Activated naive CD4-positive, alpha-beta T cell treated with anti-CD3 and anti-CD28 coated beads for 36 hours (primary cell): Measurements from ENCODE around the gene CNPPD1. TPM values are rescaled to one million over a fixed set of nuclear protein-coding genes. Genes with fewer than 3 reads are reported as not detected.

Source experiments
- CTCF ChIA-PET: fragments of 350-600 bp; sonication (Branson Sonifier 250); formaldehyde crosslinking; loops from one replicate; lab custom pipeline; 2021; ENCODE audit warnings: antibody characterized with exemption; lab: Charles Lee
- DNase-seq: peaks from one replicate; pipeline ENCODE4 v3.0.0-alpha.2; 2020
- H3K27ac Mint-ChIP-seq: one replicate; pipeline ENCODE4 v1.8.0; 2021; ENCODE audit warnings: mild to moderate bottlenecking, mixed read lengths
- H3K27me3 Mint-ChIP-seq: one replicate; pipeline ENCODE4 v1.8.0; 2021; ENCODE audit warnings: low read depth, mixed read lengths
- H3K36me3 Mint-ChIP-seq: one replicate; pipeline ENCODE4 v1.8.0; 2021; ENCODE audit warnings: low read depth, mixed read lengths
- H3K4me1 Mint-ChIP-seq: one replicate; pipeline ENCODE4 v1.8.0; 2021; ENCODE audit warnings: low read depth, mixed read lengths
- H3K4me3 Mint-ChIP-seq: one replicate; pipeline ENCODE4 v1.8.0; 2021; ENCODE audit warnings: mild to moderate bottlenecking, moderate library complexity, mixed read lengths
- H3K9me3 Mint-ChIP-seq: one replicate; pipeline ENCODE4 v1.8.0; 2021; ENCODE audit warnings: mixed read lengths
- intact Hi-C: fragments of 100-400 bp; cut with micrococcal nuclease; formaldehyde crosslinking; loops from one replicate; pipeline ENCODE4 v1.15.1; 2023
- total RNA-seq, 2 experiments: library from RNA; stranded (reverse); gene quantifications; one replicate each; pipeline ENCODE4 v1.2.3, GENCODE V29; 2021

The CNPPD1 gene
- total RNA-seq, 2 experiments from 2014 or later = 27.0 to 31.4 TPM

DNA sequence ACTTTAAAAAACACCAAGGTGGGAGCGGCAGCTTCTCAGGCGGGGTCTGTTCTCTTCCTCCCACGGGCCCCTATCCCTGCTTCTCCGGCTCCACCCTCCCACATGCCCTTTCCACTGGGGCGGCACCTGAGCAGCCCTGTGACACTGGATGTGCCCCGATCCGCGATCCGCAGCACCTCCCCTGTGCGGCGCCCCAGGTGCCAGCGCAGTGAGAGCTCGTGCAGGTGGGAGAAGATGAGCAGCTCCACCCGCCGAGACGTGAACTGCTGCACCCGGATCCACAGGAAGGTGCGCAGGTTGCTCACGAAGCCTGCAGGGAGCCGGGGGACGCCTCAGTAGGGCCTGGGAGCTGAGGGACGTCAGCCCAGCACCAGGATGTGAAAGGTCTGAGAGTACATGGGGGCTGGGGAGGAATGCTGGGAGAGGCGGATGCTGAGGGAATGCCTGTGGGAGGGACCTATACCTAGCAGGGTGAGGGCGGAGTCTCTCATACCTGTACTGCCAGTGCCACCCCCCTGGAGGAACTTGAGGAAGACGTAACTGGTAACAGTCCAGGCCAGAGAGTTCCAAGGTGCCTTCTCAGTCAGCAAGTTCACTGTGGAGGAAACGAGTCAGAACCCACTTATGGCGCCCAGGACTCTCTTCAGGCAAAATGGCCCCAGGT is 39.3 kb upstream of the CNPPD1 start:
- no peaks in the 10 kb centered on the region for H3K27me3 Mint-ChIP-seq
- DNase-seq = no peak
- H3K36me3 Mint-ChIP-seq = peaks cover 16% of the 10 kb centered on the region
- CTCF ChIA-PET = interaction anchor here (0.5 to 1.7 kb wide), 6 partner anchors 45 to 79 kb away, joined by 3 to 5 read pairs (median 4); no protein-coding TSS in a partner anchor
- peaks cover 28% of the 10 kb centered on the region for H3K4me1 Mint-ChIP-seq
- H3K4me3 Mint-ChIP-seq = no peak overlapping the region
- H3K9me3 Mint-ChIP-seq = no peaks in the 10 kb centered on the region
- H3K27ac Mint-ChIP-seq = peak overlapping the region; percentile 30
- intact Hi-C loops = no loop called here

DNA sequence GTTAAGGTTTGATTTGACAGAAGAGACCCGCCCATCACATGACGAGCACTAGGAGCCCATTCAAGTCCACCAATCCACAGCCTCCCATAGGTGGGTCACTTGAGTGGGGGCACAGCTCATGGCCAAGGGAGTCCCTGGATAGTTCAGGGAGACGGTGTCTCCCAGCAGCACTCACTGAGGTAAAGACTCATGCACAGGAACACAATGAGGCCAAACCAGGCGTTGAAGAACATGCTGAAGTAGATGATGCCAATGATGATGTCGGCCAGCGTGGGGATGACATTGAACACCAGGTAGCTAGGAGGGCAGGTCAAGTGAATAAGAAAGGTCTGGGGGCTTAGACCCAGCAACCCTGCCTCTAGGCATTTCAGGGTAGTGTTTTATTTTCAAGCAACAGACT is 38.1 kb upstream of the CNPPD1 start:
- H3K4me1 Mint-ChIP-seq = peaks cover 33% of the 10 kb centered on the region
- no peak for DNase-seq
- intact Hi-C loops = no loop called here
- H3K27ac Mint-ChIP-seq = no peak overlapping the region
- no peaks in the 10 kb centered on the region for H3K27me3 Mint-ChIP-seq
- H3K9me3 Mint-ChIP-seq = no peaks in the 10 kb centered on the region
- no peak overlapping the region for H3K4me3 Mint-ChIP-seq
- CTCF ChIA-PET = interaction anchor here (1.0 kb wide), 1 partner anchor 43 kb away, joined by 3 read pairs; no protein-coding TSS in a partner anchor
- peaks cover 16% of the 10 kb centered on the region for H3K36me3 Mint-ChIP-seq

GRCh38 chr2:219214141-219214540 is 37.4 kb upstream of the CNPPD1 start:
- no peak for DNase-seq
- H3K36me3 Mint-ChIP-seq = peaks cover 12% of the 10 kb centered on the region
- no peak overlapping the region for H3K27ac Mint-ChIP-seq
- H3K9me3 Mint-ChIP-seq = no peaks in the 10 kb centered on the region
- H3K4me1 Mint-ChIP-seq = peaks cover 33% of the 10 kb centered on the region
- H3K27me3 Mint-ChIP-seq = no peaks in the 10 kb centered on the region
- H3K4me3 Mint-ChIP-seq = no peak overlapping the region
- intact Hi-C loops = no loop called here
- CTCF ChIA-PET = interaction anchor here (1.6 kb wide), 1 partner anchor 81 kb away, joined by 8 read pairs; no protein-coding TSS in a partner anchor

GRCh38 chr2:219213486-219214071 is 36.9 kb upstream of the CNPPD1 start:
- Mint-ChIP-seq H3K36me3 (peaks cover 14% of the 10 kb centered on the region), H3K27me3 (no peaks in the 10 kb centered on the region), H3K27ac (no peak overlapping the region), H3K9me3 (no peaks in the 10 kb centered on the region), H3K4me3 (no peak overlapping the region), H3K4me1 (peaks cover 36% of the 10 kb centered on the region)
- DNase-seq = no peak
- CTCF ChIA-PET = interaction anchor here (1.0 to 3.1 kb wide), 3 partner anchors 43 to 81 kb away, joined by 4 to 16 read pairs (median 8); partner anchors contain the start of gene SLC23A3
- intact Hi-C loops = no loop called here

DNA sequence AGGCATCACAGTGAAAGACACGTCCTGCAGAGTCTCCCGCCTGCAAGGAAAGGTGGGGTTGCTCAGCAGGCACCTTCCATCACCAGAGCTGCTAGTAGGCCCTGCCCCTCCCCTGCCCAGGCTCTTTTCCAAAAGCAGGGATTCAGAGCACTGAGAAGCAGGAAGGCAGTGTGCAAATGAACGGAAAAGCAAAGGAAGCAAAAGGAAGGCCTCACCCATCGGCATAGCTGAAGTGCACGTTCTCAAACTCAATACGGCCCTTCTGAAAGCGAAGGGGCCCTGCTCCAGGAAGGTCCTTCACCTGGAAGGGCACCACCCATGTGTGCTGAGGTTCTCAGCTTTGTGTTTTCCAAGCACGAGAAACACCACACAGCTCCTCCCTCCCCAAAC is 36.3 kb upstream of the CNPPD1 start:
- intact Hi-C loops = no loop called here
- peaks cover 19% of the 10 kb centered on the region for H3K36me3 Mint-ChIP-seq
- H3K27me3 Mint-ChIP-seq = no peaks in the 10 kb centered on the region
- H3K9me3 Mint-ChIP-seq = no peaks in the 10 kb centered on the region
- CTCF ChIA-PET = interaction anchor here (1.0 to 3.1 kb wide), 3 partner anchors 42 to 82 kb away, joined by 4 to 16 read pairs (median 8); partner anchors contain the start of gene SLC23A3
- DNase-seq = no peak
- no peak overlapping the region for H3K27ac Mint-ChIP-seq
- H3K4me1 Mint-ChIP-seq = peaks cover 39% of the 10 kb centered on the region
- no peak overlapping the region for H3K4me3 Mint-ChIP-seq

DNA sequence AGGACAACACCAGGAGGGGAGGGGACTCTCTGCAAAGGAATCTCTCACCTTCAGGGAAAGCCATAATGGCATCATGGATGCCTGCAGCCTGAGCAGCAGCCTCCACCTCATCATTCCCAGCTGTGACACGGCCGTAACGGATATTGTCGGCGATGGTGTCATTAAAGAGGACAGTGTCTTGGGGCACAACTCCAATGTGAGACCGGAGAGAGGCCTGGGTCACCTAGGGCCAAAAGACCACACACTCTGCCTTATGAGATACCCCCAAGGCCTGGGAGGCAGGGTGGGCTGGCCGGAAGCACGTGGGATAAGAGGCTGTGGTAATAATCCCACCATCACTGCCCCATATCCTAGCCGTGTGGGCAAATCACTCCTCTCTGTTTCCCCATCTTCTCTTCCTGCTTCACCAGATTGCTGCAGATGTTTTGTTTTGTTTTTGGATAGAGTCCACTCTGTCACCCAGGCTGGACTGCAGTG is 34.2 kb upstream of the CNPPD1 start:
- CTCF ChIA-PET = interaction anchor here (1.0 to 3.1 kb wide), 6 partner anchors 16 to 52 kb away, joined by 4 to 16 read pairs (median 8); partner anchors contain the start of genes ANKZF1, ATG9A, CNPPD1 and SLC23A3
- intact Hi-C loops = loop anchor here (1.0 kb wide), 2 partner anchors 40 to 51 kb away; partner anchors contain the start of gene NHEJ1
- no peak overlapping the region for H3K4me3 Mint-ChIP-seq
- no peaks in the 10 kb centered on the region for H3K9me3 Mint-ChIP-seq
- H3K36me3 Mint-ChIP-seq = peaks cover 18% of the 10 kb centered on the region
- no peak for DNase-seq
- peak overlapping the region; percentile 67 for H3K27ac Mint-ChIP-seq
- H3K27me3 Mint-ChIP-seq = no peaks in the 10 kb centered on the region
- H3K4me1 Mint-ChIP-seq = peaks cover 33% of the 10 kb centered on the region

DNA sequence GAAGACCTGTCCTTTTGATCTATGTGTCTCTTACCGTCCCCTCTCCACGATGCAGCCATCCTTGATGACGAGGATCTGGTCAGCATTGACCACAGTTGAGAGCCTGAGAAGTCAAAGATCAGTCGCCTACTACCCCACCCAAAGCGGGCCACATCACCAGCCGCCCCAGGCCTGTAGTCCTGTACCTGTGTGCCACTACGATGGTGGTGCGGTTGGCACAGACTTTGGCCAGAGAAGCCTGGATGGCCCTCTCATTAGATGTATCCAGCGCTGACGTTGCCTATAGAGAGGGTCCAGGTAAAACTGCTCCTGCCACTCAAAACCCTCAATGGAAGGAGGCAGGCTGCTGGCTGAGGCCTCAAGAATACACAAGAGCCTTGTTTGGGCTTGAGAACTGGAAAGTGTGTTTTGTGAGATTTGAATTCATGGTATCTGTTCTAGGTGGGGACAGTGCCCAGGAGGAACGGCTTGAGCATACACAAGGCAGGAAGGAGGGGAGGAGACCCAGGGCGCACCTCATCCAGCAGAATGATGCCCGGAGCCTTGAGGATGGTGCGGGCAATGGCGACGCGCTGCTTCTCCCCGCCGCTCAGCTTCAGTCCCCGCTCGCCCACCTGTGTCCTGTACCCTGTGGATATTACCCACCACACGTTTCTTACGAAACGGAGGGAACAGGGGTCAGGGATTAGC is 33.6 kb upstream of the CNPPD1 start:
- H3K27me3 Mint-ChIP-seq = no peaks in the 10 kb centered on the region
- intact Hi-C loops = no loop called here
- H3K9me3 Mint-ChIP-seq = no peaks in the 10 kb centered on the region
- no peak overlapping the region for H3K4me3 Mint-ChIP-seq
- DNase-seq = no peak
- no peak overlapping the region for H3K27ac Mint-ChIP-seq
- peaks cover 18% of the 10 kb centered on the region for H3K36me3 Mint-ChIP-seq
- CTCF ChIA-PET = interaction anchor here (0.5 to 2.1 kb wide), 2 partner anchors 34 to 39 kb away, joined by 3 to 7 read pairs; partner anchors contain the start of gene CNPPD1
- H3K4me1 Mint-ChIP-seq = peaks cover 32% of the 10 kb centered on the region

DNA sequence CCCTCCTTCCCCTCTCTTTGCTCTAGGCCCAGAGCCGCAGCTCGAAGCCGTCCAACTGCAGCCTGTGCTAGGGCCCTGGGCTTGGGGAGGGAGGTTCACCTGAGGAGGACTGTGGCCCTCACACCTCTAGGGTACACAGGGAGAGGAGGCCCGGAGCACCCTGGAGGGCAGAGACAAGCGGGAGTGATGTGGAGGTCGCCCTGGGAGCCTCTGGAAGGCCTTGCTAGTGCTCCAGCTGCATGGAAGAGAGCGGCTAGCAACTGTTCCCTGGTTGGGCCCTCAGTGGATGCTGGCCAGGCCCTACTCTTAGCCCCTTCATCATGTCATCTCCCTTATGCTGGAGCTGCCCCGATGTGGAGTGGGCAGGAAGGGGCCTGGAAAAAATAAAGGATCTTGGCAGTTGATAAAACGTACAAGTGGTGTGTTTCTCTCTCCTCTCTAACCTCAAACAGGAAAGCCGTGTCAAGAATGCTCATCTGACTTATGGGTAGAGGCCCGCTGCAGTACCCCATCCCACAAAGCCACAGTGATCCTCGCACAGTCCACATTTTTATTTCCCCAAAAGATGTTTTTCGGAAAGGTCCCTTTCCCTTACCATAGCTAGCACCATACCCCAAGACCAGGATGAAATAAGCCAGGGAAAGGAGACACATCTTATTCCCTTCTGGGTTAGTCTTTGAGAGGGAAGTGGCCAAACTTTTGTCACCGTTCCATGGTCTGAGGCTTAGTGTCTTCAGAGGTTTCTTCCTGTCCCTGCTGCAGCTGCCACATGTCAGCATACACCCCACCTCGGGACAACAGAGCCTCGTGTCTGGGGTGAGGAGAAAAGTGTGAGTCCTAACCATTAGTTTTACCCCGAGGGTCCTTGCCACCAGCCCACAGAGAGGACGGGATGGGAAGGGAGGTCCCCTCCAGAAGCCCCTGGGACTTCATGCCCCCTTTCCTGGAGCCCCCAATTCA is 32.8 kb upstream of the CNPPD1 start:
- H3K27ac Mint-ChIP-seq = peak overlapping the region; percentile 78
- H3K27me3 Mint-ChIP-seq = no peaks in the 10 kb centered on the region
- DNase-seq = no peak
- peaks cover 18% of the 10 kb centered on the region for H3K36me3 Mint-ChIP-seq
- H3K9me3 Mint-ChIP-seq = peaks cover under 1% of the 10 kb centered on the region
- no peak overlapping the region for H3K4me3 Mint-ChIP-seq
- H3K4me1 Mint-ChIP-seq = peaks cover 32% of the 10 kb centered on the region
- intact Hi-C loops = no loop called here
- CTCF ChIA-PET = interaction anchor here (1.0 to 4.0 kb wide), 4 partner anchors 35 to 86 kb away, joined by 3 to 21 read pairs (median 4); no protein-coding TSS in a partner anchor

DNA sequence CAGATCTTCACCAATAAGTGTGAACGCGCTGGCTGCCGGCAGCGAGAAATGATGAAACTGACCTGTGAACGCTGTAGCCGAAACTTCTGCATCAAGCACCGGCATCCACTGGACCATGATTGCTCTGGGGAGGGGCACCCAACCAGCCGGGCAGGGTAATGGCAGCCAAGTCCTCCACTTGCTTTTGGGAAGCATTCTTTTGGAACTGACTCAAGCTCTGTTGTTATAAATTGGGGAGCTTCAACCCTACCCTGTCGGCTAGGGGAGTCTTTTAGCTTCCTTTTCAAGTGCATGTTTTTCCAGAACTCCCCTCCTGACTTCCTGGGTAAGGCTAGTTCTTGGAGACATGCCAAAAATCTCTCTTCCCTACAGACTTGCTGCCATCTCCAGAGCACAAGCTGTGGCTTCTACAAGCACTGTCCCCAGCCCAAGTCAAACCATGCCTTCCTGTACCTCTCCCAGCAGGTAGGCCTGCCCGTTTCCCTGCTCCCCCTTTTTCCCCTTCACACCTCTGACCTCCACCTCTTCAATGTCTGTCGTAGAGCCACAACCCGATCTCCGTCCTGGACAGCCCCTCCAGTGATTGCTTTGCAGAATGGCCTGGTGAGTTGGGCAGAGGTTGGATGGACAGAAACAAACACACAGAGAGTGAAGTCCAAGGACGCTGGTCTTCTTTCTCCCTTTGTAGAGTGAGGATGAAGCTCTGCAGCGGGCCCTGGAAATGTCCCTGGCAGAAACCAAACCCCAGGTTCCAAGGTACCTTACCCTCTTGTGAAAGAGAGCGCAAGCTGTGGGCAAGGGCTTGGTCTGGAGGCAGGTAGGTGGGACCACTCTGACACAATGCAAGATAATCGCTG is 31.4 kb upstream of the CNPPD1 start:
- H3K4me1 Mint-ChIP-seq = peaks cover 32% of the 10 kb centered on the region
- H3K27ac Mint-ChIP-seq = peak overlapping the region; percentile 78

GRCh38 chr2:219207134-219207883 is 30.6 kb upstream of the CNPPD1 start:
- peaks cover 32% of the 10 kb centered on the region for H3K4me1 Mint-ChIP-seq
- H3K36me3 Mint-ChIP-seq = peaks cover 13% of the 10 kb centered on the region
- no peaks in the 10 kb centered on the region for H3K27me3 Mint-ChIP-seq
- no peak for DNase-seq
- H3K4me3 Mint-ChIP-seq = peak overlapping the region; percentile 94
- intact Hi-C loops = loop anchor here (1.0 to 2.0 kb wide), 2 partner anchors 12 to 179 kb away; partner anchors contain the start of gene DNPEP
- CTCF ChIA-PET = interaction anchor here (0.5 to 4.0 kb wide), 15 partner anchors 24 to 166 kb away, joined by 3 to 21 read pairs (median 4); partner anchors contain the start of genes CNPPD1, DNAJB2, NHEJ1 and SLC23A3
- peak overlapping the region; percentile 96 for H3K27ac Mint-ChIP-seq
- peaks cover 3% of the 10 kb centered on the region for H3K9me3 Mint-ChIP-seq

More for the DNA sequence above, 31.4 kb upstream of the CNPPD1 start:
- no peak for DNase-seq
- CTCF ChIA-PET = interaction anchor here (0.5 to 4.0 kb wide), 9 partner anchors 36 to 163 kb away, joined by 3 to 21 read pairs (median 4); partner anchors contain the start of gene DNAJB2
- Mint-ChIP-seq H3K27me3 (no peaks in the 10 kb centered on the region), H3K9me3 (peaks cover 3% of the 10 kb centered on the region), H3K4me3 (peak overlapping the region; percentile 94), H3K36me3 (peaks cover 13% of the 10 kb centered on the region)
- intact Hi-C loops = loop anchor here (1.0 to 2.0 kb wide), 2 partner anchors 11 to 179 kb away; partner anchors contain the start of gene DNPEP
